Omental fat pad (tissue), 4 donors: Measurements from ENCODE around the gene CPED1. TPM values are rescaled to one million over a fixed set of nuclear protein-coding genes. Genes with fewer than 3 reads are reported as not detected.
"Not testable (repeated sequence)": the region's sequence is repeated elsewhere in the genome, so short reads cannot be mapped to it uniquely, and the experiment has no call there.

ENCODE experiments used
- ATAC-seq: fragments of 150-250 bp; one replicate; pipeline ENCODE4 v1.9.1; 2016; ENCODE audit warnings: mild to moderate bottlenecking, moderate library complexity; ENCODE audit not compliant: low FRiP score
- DNase-seq: peaks from one replicate; pipeline ENCODE4 v3.0.0-alpha.2; 2019; ENCODE audit warnings: low spot score
- total RNA-seq, 4 donors: library from RNA; depleted of rRNA; stranded (reverse); fragments of >200 nt; gene quantifications; one replicate each; pipeline ENCODE4 v1.1.0, GENCODE V29; 2016
- TF ChIP-seq, protein P1 (sequence below), 3 donors: fragments of 450-650 bp; IDR thresholded peaks; one replicate each; pipeline ENCODE4 v1.5.1; 2016 to 2017; ENCODE audit warnings: antibody characterized with exemption in 3 of 3, mild to moderate bottlenecking in 3 of 3, moderate library complexity in 2 of 3

The CPED1 gene
- total RNA-seq, 4 donors from 2014 or later: 24.9 to 63.9 (median 40.9) TPM

DNA sequence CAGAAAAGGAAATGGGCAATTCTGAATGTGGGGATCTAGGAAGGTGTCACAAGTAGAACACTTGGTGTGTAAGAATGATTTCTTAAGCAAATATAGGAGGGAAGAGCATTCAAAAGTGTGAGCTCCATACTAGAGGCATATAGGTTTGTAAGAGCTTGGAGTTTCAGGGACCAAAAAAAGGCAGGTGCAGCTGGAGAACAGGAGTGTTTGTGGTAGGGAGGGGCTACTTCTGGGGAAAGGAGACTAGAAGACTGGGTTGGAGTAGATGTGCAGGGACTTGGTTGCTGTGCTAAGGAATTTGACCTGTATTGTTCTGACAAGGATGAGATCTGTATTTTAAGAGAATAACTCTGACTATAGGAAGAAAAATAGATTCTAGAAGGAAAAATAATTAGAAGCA is 46.4 kb downstream of the CPED1 start:
- ATAC-seq: no peak
- TF ChIP-seq, protein P1, sequence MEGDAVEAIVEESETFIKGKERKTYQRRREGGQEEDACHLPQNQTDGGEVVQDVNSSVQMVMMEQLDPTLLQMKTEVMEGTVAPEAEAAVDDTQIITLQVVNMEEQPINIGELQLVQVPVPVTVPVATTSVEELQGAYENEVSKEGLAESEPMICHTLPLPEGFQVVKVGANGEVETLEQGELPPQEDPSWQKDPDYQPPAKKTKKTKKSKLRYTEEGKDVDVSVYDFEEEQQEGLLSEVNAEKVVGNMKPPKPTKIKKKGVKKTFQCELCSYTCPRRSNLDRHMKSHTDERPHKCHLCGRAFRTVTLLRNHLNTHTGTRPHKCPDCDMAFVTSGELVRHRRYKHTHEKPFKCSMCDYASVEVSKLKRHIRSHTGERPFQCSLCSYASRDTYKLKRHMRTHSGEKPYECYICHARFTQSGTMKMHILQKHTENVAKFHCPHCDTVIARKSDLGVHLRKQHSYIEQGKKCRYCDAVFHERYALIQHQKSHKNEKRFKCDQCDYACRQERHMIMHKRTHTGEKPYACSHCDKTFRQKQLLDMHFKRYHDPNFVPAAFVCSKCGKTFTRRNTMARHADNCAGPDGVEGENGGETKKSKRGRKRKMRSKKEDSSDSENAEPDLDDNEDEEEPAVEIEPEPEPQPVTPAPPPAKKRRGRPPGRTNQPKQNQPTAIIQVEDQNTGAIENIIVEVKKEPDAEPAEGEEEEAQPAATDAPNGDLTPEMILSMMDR (IDR thresholded peaks at IDR 0.05): no peak
- no peak for DNase-seq

DNA sequence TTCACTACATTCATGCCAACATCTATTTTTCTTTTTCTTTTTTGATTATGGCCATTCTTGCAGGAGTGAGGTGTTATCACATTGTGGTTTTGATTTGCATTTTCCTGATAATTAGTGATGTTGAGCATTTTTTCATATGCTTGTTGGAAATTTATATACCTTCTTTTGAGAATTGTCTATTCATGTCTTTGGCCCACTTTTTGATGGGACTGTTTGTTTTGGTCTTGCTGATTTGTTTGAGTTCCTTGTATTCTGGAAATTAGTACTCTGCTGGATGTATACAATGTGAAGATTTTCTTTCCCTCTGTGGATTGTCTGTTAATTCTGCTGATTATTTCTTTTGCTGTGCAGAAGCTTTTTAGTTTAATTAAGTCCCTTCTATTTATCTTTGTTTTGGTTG is 48.3 kb downstream of the CPED1 start:
- not testable (repeated sequence) for DNase-seq, ATAC-seq

DNA sequence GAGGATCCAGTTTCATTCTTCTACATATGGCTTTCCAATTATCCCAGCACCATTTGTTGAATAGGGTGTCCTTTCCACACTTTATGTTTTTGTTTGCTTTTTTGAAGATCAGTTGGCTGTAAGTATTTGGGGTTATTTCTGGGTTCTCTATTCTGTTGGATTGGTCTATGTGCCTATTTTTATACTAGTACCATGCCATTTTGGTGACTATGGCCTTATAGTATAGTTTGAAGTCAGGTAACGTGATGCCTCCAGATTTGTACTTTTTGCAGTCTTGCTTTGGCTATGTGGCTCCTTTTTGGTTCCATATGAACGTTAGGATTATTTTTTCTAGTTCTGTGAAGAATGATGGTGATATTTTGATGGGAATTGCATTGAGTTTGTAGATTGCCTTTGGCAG is 48.8 kb downstream of the CPED1 start:
- not testable (repeated sequence) for ATAC-seq

DNA sequence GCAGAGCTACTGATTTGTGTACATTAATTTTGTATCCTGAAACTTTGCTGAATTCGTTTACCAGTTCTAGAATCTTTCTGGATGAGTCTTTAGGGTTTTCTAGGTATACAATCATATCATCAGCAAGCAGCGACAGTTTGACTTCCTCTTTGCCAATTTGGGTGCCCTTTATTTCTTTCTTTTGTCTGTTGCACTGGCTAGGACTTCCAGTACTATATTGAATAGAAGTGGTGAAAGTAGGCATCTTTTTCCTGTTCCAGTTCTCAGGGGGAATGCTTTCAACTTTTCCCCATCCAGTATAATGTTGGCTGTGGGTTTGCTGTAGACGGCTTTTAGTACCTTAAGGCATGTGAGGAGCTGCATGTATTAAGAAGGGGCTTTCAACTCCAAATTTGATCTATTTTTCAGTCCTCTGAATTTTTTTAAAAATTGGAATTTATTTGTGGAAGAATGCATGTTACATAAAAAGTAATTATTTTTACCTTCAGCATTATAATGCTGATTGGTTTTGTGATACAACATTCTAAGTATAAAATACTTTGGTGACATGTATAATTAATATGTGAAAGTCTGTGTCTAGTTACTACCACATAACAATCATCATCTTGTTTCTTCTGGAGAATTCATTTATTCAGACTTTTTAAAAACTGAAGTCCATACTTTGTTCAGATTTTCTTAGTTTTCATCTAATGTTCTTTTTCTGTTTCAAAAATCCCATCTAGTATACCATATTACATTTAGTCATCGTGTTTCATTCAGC is 49.6 kb downstream of the CPED1 start:
- DNase-seq (no peak), ATAC-seq (no peak)
- TF ChIP-seq, protein P1 (IDR thresholded peaks at IDR 0.05): no peak

More for the DNA sequence above, 48.8 kb downstream of the CPED1 start:
- not testable (repeated sequence) for DNase-seq

DNA sequence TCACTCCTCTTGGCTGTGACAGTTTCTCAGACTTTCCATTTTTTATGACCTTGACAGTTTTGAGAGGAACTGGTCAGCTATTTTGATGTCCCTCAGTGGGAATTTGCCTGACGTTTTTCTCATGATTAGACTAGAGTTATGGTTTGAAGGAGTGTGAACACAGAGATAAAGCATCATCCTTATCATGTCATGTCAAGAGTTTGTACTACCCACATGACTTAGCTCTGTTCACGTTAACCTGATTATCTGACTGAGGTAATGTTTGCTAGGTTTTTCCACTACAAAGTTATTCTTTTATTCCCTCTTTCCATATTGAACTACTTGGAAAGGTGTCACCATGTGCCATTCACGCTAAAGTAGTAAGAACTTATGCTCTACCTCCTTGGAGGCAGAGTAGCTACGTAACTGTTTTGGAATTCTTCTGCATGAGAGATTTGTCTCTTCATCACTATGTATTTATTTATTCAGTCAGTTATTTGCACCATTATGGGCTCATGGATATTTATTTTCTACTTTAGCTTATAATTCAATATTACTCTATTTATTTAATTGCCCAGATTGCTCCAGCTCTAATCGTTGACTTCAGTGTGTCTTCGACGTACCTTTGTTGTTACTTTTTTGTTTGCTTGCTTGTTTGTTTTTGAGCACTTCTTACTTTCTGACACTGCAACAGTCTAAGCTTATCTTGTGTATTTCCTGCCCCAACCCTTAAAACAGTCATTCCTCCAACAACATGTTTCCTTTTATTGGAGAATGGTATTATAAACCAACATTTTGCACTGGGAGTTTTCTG is 50.4 kb downstream of the CPED1 start:
- ATAC-seq (no peak), DNase-seq (no peak)
- TF ChIP-seq, protein P1 (IDR thresholded peaks at IDR 0.05): no peak

DNA sequence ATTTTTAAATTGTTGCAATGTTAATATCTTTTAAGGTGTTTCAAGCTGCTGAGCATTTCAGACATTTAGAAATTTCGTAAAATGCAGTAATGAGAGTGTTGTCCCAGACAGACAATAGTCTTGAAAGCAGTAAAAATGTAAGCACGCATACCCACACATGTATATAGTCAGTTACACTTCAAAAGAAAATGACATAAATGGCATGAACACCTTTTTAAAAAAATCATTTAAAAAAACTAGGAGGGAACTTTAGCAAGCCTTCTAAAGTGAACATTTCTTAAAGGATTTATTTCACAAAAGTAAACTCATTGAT is 51.0 kb downstream of the CPED1 start:
- DNase-seq (no peak), ATAC-seq (no peak)
- TF ChIP-seq, protein P1 (IDR thresholded peaks at IDR 0.05): no peak

DNA sequence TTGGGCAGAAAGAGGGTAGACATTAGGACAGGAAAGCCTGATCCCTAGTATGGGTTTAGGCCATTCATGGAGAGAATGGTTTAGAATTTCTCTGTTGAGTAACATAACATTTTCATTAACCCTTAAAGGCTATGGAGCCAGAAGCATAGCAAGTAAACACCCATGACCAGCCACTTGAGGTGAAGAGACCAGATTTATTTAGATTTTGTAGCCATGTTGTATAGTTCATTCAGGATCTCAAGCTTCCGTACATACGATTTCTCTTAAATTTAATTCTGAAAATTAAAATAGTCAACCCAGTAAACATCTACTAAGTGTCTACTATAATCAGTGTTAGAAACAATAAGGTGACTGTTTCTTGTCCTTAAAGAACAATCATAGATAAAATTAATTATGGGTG is 51.5 kb downstream of the CPED1 start:
- no peak for ATAC-seq
- TF ChIP-seq, protein P1 (IDR thresholded peaks at IDR 0.05): no peak
- DNase-seq: no peak
